Cortex of kidney (tissue), 1 donor: ENCODE measurements around the gene MAN2C1.
A peak's percentile ranks its signal among the peaks of the same experiment; 100 is the strongest.
"Not testable (repeated sequence)": the region's sequence is repeated elsewhere in the genome, so short reads cannot be mapped to it uniquely, and the experiment has no call there.

Experiments
- DNase-seq: peaks from one replicate; lab custom pipeline; 2025; lab: John Stamatoyannopoulos, UW

Gene MAN2C1

GRCh38 chr15:75367913-75368688 lies at the start of gene MAN2C1:
MAN2C1 (minus strand) TSS chr15:75368607; CDS start chr15:75368583, 24 bp downstream.
- peak; percentile 65 for DNase-seq

GRCh38 chr15:75416584-75416983 lies 48.2 kb upstream of the MAN2C1 start:
- DNase-seq: no peak

DNA sequence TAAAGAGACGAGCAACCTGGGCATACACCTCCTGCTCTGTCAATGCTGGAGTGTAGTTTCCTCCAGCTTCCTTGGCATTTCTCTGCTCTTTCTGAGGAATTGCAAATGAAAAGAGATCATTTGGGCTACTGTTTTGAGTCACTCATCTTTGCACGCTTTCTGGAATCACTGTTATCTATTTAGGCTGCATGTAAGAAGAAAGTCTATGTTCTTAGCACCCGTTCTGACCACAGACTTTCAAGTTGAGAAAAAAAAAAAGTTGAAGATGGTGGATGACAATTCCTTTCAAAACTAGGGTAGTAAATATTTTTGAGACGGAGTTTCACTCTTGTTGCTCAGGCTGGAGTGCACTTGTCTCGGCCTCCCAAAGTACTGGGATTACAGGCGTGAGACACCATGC lies 41.8 kb upstream of the MAN2C1 start:
- no peak for DNase-seq

GRCh38 chr15:75407083-75407482 lies 38.7 kb upstream of the MAN2C1 start:
- DNase-seq: no peak

GRCh38 chr15:75403892-75404291 lies 35.5 kb upstream of the MAN2C1 start:
- no peak for DNase-seq

GRCh38 chr15:75397494-75397893 lies 29.1 kb upstream of the MAN2C1 start:
- DNase-seq: no peak

DNA sequence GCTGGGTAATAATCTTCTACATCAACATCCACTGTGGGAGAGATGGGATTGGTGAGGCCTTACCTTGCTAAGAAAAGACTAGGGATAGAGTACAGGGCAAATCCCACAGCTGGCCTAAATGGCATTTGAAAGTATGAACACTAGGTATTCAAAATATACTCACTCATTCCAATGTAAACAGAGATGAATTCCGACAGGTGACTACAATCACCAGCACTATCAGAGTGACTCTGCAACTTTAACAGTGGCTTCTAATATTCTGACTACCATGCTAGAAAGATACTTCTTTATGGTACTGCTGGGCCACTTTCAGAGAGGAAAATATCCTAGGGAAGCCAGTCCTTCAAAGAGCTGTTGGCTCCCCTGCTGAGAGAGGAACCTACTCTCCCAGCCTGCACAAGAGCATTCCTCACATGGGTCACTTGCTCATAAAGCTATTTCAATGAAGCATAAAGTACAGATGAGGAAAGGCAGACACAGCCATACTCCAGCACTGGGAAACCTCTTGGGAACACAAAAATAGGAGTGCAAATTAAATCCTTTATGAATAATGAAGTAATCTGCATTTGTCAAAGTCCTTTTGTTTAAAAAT lies 21.5 kb upstream of the MAN2C1 start:
- no peak for DNase-seq

- not testable (repeated sequence) for DNase-seq
Measured at GRCh38 chr15:75383986-75384385, 15.6 kb upstream of the MAN2C1 start.

DNA sequence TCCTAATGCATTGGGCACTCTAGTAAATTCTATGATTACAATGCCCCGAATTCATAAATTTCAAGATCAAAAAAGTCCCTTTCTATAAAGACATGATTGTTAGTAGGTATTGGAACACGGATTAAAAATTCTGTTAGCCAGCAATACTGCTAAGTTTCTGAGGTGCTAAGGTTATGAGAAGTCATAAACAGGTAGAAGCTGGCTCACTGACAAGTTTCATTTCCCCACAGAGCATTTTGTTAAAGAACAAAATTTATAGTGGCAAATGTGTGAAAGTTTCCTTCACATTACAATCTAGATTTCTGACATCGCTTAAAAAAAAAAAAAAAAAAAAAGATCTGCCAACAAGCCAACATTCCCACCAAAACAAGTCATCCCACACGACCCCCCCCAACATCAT lies 12.4 kb upstream of the MAN2C1 start:
- DNase-seq: no peak

DNA sequence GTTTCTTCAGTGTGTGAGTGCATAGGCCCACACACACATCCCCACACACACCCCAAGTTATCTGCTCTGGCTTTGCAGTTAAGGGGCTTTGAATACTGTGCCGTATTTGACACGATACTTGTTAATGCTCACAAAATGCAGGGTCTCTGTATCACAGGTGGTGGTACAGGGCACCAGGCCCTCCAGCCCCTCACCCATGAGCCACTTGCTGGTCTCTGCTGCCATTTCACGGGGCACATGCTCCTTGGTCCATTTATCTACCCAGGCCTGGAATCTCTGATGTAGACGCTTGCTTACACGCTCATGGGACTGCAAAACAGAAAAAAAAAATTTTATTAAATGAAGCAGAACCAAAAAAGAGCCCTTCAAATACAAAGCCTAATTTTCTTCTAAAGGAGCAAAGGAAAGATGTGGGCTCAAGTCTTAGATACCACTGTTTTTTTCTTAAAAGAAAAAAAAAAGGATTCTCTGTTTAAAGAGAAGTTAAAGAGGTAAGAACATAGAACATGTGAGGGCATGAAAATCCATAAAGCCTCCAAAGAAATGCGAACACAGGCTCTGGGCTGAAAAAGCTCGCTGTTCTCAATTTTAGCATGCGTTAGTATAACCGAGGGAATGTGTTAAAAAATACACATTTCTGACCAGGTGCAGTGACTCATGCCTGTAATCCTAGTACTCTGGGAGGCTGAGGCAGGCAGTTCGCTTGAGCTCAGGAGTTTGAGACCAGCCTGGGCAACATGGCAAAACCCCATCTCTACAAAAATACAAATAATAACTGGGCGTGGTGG lies 3.7 kb upstream of the MAN2C1 start:
- DNase-seq: no peak

GRCh38 chr15:75371486-75371885 lies 3.1 kb upstream of the MAN2C1 start:
- no peak for DNase-seq

GRCh38 chr15:75369897-75370581 lies 1.6 kb upstream of the MAN2C1 start:
- no peak for DNase-seq

DNA sequence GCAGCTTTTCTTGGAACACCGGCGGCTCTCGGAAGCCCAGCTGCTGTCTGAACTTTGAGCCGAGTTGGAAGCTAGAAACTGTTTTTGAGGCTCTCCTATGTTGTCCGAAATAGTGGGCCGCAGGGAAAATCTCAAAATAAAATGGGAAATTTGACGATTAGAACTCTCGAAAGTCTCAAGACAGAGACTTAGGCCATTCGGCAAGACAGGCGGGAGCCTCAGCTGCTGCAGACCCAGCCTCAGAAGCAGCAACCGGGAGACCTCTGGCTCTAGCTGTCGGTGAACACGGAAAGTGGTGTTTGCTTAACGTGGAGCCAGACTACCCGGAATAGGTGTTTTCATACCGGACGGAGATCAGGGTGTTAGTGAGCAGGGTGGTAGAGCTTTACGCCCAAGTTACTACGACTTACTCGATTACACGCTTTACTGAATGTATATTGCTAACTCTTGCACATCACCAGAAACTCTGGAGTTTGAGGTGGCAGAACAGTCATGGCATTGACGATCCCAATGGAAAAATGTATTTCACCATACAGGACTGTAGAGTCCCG lies 357 bp upstream of the MAN2C1 start:
- DNase-seq: no peak

DNA sequence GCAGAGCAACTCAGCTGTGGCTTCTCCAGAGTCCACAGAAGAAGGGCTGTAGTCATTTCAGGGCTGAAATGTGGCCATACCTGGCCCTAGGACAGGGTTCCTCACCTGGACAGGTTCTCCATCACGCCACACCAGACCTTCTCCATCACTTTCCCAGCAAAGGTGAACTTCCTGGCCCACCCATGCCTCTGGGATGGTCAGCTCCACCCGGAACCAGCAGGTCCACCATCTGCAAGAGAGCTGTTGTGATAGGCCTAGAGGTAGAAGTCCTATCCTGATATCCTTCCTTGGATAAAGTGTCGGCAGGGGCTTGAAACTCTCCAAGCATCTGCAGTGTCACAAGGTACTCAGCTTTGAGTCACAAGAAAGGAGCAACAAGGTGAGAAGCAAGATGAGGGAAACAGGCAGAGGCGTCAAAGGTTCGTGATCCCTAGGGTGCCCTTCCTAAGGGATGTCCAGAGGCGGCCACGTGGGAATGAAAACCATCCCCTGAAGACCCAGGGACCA lies 948 bp downstream of the MAN2C1 start:
- DNase-seq: no peak

DNA sequence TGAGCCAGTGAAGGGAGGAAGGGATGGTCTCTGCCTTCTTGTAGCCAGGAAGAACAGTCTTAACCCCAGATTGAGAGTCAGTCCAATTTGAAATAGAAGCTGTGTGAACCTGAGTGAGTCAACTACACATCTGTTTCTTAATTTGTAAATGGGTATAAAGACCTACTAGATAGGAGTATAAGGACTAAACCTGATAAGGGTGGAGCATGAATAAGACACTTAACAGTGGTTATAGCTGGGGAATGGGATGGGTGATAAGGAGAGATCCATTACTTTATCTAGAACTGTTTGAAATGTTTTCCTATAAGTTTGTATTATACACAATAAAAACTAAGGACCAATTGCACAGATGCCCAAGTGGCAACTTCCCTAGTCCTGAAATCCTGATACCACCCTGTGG lies 1.4 kb downstream of the MAN2C1 start:
- DNase-seq: no peak

GRCh38 chr15:75366163-75366562 lies 2.2 kb downstream of the MAN2C1 start:
- DNase-seq: no peak

- no peak for DNase-seq
Measured at GRCh38 chr15:75364881-75365280, 3.5 kb downstream of the MAN2C1 start.

DNA sequence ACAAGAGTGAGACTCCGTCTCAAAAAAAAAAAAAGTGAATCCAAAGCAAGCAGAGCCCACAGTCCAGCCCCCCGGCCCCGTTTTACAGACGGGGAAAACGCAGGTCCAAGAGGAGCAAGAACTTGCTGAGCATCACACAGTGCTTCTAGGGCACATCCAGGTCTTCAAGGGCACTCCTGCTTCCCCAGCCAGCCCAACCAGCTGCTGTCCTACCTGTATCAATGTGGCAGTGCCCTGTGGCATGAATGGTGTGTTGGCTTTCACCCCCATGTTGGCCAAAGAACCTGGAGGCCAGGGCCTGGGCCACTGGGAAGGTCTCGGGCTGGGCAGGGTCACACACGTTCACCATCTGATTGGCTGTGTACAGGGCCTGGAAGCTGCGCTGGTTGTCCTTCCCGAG lies 4.6 kb downstream of the MAN2C1 start:
- DNase-seq: no peak

DNA sequence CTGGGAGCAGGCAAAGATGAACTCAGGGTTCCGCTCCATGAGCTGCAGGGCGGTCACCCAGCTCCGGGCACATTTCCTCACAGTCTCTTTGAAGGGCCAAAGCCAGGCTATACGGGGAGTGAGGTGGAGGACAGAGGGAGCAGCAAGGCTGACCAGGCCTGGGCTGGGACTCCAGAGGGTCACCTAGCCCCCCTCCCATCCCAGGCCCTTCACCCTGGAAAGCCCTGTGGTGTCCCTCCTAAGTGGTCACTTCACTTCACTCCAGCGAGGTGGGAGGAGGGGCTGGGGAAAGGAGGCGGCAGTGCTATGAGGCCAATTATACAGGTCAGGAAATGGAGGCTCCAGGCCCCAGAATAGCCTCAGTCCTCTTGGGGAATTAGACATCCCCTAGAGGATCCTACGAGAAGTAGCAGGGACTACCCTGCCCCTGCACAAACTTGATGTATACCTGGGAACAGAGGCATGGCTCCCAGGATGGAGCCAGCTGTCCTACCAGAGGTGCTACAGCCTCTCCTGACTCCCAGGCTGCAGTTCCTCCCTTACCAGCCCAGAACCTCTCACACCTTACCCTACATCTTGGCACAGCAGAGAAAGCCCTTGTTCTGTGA lies 5.7 kb downstream of the MAN2C1 start:
- no peak for DNase-seq

DNA sequence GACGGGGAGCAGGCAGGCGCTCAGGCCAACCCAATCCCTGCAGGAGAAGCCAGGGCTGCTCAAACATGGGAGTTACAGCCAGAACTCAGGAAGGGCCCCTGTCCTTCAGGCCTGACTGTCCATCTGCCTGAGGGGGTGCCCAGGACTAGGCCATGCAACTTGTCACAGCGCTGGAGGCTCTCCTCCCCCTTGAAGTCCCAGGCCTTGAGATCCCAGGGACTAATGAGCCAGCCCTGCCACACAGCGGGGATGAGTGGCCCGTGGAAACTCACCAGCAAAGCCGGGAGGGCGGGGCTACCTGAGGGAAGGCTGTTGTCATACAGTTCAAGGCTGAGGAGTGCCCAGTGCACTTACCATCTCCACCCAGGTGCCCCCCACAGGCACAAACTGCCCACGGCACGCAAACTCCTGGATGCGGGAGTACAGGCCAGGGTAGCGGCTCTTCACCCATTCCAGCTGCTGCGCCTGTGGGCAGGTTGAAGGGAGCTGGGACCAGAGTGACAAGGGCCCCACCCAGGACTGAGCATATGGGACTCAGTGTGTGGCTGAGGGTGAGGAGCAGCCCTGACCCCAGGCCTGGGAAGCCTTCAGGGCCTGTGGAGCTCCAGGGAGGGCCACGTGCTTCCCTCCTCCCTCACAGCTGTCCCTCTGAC lies 6.3 kb downstream of the MAN2C1 start:
- no peak for DNase-seq
